GM03348 (cell line): Measurements from ENCODE around the gene MATCAP1.

Source experiments
- DNase-seq: peaks from one replicate; pipeline ENCODE4 v3.0.0; 2012; ENCODE audit warnings: low spot score

Gene MATCAP1

DNA sequence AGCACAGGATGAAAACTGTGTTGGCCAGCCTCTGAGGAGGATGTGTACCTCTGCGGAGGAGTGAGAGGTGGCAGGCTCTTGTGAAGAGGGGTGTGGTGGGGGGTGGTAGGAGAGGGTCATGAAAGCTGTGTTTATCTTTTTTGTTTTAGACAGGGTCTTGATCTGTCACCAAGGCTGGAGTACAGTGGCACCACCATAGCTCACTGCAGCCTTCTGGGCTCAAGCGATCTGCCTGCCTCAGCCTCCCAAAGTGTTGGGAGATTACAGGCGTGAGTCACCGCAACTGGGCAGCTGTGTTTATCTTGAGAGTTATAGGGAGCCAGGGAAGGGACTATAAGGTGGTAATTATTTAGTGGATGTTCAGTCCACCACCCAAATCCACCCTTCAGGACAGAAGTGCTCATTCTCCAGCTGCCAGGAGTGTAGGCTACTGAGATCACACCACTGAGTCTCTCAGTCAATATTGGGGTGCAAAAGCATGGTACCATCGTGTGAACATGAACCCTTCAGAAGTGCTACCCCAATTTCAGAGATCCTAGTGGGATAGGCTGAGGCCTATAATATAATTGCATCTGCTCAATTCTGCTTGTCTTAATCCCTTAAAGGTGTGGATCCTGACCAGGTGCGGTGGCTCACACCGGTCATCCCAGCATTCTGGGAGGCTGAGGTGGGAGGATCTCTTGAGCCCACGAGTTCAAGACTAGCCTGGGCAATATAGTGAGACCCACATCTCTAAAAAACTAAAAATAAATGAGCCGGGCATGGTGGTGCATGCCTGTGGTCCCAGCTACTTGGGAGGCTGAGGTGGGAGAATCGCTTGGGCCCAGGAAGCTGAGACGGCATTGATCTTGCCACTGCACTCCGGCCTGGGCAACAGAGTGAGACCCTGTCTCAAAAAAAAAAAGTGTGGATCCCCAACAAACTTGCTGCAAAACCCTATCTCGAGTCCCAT lies 7.0 kb upstream of the MATCAP1 start:
- no peak for DNase-seq

DNA sequence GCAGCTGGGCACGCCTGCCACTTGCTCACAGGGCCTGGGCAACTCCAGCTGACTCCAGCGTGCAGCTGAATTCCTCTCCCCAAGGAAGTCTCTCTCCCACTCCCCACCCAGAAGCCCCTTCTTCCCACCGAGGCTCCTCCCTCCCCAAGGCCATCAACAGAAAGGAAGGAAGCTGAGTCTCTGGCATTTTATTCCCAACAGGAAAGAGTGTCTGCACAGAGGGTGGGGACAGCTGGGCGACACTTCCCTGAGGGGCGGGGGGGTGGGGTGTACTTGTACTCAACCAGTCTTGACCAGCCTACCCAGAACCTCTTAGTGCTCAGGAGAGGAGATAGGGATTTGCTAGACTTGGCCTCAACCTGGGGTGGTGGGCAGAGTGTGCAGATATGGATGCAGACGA lies 6.3 kb upstream of the MATCAP1 start, which contains the start of gene EXOC3L1:
TSS of gene EXOC3L1 (minus strand) at position 96 of the 400 bp plus-strand sequence. CDS start 460 bp downstream, outside the sequence.
- DNase-seq = no peak

DNA sequence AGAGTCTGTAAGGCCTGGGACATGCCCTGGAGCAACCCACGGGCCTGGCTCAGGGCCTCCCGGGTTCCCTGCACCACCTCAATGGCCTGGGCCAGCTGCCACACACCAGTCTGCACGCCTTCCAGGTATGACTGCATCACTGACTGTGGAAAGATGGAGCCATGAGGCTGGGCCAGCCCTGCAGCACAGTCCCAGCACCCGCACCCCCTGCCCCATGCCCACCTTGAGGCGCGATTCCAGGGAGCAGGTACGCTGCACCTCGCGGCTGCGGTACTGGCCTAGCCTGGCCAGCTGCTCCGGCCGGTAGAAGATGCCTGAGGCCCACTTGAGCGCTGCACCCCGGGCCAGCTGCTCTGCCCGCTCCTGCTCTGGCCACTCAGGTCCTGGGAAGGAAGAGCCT lies 5.0 kb upstream of the MATCAP1 start:
- DNase-seq = no peak

DNA sequence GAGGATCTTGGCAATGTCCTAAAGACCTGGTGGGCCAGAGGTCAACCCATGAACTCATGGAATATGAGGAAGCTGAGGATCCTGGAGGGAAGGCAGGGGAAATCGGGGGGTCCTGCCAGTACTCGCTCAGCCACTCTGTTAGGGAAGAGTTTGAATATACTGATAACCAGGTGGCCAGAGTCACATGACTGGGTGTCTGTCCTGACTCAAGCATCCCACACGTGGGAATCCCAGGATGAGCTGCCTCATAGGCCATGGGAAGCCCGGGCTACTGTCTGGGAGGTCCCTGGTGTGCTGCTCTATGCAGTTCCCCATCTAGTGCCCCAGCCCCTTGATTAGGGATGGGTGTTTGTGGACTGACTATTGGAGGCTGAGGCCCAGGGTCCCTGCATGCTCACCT lies 4.6 kb upstream of the MATCAP1 start:
- no peak for DNase-seq

DNA sequence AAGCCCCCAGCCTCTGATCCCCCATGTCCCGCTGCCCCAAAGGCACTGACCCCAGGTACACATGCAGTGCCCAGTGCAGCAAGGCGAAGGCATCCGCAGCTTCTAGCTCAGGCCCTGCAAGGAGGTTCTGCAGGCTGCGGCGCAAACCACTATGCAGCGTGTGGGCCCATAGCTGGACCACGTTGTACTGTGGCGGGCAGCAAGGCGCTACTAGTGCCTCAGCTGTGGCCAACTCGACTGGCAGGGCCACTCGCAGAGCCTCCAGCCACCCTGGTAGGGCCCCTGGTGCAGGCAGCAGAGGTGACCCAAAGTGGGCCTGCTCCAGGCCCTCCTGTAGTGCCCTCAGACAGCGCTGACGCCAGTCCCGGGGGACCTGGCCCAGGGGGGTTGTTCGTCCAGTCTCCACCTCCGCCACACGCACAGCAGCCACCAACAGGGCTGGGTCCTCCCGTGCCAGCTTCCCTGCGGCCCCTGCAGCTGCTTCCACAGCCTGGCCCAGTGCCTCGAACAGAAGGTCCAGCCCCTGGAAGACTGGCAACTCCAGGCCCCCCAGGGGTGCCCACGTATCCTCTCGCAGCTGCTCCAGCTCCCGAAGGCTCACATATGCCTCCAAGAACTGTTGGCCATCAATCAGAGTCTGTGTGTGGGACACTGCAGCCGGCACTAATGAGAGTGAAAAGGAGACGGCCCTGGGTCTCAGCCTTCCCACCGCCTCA lies 3.6 kb upstream of the MATCAP1 start:
- no peak for DNase-seq

DNA sequence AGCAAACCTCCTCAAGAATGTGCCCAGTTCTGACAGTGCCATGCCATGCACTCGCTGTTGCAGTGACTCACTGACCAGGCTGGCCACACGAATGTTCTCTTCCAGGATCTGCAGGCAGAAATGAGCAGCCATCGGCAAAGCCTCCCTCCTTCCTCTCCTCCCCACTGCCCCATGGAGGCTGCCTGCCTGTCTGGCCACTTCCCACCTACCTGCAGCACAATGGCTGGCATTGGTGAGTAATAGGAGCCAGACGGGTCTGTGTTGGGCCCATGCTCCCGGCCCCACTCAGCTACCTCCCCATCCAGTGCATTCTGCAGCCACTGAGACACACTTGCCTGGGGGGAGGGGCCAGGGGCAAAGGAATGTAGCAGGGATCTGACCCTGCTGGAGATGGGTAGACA lies 2.8 kb upstream of the MATCAP1 start:
- DNase-seq = no peak

DNA sequence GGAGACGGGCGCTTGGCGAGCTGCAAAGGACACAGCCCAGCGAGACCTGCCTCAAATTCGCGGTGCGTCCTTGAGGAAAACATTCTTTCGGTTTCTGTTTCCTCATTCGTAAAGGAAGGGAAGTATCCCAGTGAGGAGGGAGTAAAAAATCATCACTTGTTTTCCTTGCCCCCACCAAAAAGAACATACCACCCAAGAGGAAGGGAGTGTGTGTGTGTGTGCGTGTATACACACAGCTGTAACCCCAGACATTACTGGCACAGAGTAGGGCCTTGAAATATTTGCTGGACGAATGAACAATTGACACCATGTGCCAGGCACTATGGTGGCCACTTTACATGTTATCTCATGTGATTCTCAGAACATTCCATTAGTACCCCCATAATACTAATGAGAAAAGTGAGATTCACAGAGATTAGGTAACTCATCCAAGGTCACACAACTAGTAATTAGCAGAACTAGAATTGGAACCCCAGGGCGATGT lies 1.9 kb upstream of the MATCAP1 start:
- no peak for DNase-seq

DNA sequence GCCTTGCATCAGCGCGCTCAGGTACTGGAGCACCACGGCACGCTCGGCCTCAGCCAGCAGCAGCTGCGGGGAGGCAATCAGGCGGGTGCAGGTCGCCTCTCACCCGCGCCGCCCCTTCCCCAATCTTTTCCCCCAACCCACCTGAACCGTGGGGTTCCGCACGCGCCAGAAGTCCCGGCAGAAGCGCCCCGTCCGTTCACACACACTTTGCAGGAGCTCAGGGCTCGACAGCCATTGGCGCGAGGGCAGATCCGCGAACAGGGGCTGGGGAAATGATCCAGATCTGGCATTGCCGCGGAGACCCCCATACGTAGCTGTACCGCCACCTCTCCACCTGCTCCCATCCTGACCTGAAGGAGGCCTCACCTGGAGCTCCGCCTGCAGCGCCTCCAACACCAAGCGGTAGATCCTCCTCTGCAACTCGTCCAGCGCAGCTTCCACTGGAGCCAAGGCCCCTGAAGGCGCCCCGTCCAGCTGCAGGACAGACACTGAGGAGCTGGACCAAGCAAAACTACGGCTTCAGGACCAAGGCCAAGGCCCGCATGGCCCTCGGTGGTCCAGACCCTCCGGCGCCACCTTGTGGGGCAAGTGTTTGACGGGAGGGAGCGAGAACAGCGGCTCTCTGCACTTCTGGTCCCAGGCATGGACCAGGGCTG lies 1.4 kb upstream of the MATCAP1 start:
- peak; percentile 91 for DNase-seq

DNA sequence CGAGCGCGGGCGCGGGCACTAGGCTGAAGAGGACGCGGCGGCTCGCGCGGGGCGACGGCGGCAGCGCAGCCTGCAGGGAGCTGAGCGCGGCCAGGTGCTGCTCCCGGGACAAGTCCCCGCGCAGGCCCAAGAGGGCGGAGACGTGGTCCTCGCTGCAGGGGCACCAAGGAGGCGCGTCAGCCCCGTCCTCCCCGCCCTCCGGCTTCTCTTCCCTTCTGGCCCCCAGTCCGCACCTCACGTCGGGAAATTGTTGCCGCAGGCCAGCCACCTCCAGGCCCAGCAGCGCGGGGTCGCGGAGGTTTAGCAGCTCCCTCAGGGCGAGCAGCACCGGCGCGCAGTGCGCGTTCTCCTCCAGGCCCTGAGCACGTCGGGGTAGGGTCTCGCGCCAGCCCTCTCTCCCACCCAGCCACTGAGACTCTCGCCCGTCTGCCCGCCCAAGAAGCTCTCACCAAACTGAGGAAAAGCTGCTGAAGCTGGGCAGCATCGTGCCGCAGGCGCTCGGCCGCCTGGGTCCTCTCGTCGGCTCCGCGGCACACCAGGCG lies 761 bp upstream of the MATCAP1 start:
- no peak for DNase-seq

DNA sequence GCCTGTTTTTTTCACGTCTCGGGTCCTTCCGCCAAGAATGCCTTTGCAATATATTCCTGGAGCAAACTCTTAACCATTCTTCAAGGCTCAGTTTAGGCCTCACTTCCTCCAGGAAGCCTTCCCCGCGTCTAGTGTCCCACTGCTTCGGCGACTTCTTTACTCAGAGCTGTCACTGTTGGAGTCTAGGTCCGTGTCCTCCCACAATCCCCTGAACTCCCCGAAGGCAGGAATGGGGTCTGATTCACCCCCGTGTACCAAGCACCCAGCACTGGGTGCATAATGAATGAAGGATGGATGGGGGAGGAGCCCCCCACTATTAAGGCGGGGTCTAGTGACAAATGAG lies 508 bp downstream of the MATCAP1 start:
- no peak for DNase-seq

DNA sequence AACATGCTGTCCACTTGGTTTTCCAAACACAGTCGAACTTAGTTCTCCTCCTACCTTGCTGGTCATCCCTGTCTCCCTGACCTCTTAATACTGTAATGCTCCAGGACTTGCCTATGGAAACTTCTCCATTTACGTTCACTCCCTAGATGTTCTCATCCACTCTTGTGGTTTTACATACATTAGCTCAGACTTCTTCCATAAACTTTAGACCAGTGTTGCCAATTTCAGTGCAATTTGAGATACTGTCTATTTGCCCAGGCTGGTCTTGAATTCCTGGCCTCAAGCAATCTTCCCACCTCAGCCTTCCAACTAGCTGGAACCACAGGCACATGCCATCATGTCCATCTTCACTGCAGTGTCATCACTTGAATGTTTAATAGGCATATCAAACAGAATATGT lies 1.5 kb downstream of the MATCAP1 start:
- DNase-seq = no peak

DNA sequence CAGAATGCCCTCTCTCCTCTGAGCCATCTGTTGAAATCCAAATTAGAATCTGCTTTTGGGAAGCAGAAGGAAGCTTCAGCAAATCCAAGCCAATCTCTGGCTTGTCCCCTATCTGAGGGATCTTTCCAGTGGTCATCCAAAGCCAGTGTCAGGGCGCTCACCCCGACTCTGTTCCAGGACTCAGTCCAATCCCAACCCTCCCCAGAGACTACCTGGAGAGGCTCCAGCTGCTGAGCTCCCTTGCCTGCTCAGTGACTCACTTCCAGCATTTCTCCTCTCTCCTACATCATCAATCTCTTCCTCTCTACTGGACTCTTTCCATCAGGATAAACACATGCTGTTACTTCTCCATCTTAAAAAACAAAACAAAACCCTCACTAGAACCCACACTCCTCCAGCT lies 2.4 kb downstream of the MATCAP1 start:
- DNase-seq = peak; percentile 83

DNA sequence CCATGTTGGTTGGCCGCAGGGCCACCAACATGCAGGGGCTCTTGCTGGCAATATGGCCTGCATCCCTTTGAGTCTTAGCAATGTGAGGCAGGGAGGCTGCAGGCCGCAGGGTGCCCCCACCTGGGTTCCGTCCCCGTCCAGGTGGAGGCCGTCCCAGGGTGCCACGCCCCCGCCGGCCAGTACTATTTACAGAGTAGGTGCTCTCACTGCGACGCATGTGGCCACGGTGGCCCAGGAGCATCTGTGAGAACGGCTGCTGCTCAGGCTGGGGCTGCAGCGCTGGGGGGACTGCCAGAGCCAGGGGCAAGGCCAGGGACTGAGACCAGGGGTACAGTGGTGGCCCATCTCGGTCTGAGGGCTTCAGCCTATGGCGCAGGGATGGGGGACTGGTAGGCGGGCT lies 3.6 kb downstream of the MATCAP1 start:
- DNase-seq = no peak

DNA sequence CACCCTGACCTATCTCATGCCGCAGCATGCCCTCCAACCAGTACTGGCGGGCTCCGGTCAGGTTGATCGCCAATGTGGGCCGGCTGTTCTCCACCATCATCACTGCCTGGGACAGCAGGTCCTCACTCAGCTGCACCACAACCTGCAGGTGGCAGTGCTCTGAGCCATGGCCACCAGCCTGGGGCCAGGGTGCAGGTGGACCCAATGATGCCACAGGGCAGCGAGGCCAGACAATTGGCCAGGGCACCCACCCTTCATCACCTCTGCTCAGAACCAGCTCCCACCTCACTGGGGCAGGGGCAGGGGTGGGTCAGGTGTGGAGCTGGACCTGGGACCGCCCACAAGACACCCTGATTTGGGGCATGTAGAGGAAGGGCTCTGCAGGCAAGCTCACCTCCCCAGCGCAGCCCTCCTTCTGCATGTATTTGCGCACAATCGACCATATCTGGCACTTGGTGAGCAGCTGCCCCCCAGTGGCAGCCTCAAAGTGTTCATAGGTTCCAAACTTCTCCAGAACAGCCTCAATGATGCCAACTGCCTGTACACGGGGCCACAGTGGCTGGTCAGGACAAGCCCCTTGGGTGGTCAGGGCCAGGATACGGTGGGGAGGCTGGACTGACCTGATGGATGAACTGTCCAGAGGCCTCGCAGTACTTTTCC lies 4.2 kb downstream of the MATCAP1 start:
- no peak for DNase-seq

DNA sequence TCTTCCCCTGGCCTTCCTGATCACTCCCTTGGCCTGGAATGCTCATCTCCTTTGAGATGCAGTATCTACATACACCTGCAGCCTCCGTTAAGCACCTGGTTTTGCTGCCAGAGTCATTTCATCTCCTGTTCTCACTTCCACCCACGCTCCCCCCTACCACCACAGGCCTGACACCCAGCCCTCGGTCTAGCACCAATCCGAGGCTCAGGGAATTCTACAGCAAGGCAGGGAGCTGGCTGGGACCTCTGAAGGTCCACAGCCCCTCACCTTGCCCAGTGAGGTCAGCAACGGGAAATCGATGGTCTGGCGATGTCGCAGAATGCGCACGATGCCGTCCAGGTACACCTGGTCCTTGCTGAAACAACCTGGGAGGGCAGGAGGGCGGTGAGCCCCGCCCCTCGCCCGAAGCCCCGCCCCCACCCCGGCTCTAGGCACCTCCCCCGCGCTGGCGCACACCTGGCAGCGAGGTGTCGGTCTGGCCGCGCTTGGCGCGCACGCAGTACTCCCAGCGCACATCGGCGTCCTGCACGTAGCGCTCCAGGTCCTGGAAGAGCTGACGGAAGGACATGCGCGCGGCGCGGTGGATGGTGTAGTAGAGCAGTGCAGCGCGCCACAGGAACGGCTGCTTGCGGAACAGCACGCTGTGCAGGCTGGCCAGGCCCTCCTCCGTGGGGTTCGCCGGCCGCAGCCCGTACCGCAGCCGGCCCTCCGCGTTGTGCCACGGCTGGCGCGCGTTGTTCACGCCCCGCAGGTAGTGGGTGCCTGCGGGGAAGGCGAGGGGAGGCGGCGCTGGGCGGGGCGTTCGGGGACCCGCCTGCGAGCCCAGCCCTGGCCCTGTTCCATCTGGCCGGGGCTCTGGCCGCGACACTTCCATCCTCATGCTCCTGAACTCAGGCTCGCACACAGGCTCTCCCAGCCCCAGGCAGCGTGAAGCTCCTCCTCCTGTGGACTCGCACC lies 5.7 kb downstream of the MATCAP1 start:
- peak; percentile 61 for DNase-seq

DNA sequence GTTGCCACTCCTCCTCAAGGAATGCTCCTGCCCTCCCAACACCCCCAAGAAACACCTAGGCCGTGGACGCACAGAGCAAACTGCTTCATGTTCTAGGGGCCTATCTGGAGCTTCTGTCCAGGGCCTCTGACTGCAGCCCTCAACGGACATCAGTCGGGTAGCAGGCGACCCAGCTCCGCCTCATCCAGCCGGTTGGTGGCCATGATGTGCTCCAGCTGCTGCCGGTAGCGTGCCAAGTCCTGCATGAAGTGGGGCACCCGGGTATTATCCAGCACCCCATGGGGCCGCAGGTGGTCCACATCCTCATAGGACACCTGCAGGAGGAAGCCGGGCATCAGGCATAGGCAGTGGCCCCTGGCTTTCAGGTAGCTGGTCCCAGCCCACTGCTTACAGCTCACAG lies 7.1 kb downstream of the MATCAP1 start:
- no peak for DNase-seq

DNA sequence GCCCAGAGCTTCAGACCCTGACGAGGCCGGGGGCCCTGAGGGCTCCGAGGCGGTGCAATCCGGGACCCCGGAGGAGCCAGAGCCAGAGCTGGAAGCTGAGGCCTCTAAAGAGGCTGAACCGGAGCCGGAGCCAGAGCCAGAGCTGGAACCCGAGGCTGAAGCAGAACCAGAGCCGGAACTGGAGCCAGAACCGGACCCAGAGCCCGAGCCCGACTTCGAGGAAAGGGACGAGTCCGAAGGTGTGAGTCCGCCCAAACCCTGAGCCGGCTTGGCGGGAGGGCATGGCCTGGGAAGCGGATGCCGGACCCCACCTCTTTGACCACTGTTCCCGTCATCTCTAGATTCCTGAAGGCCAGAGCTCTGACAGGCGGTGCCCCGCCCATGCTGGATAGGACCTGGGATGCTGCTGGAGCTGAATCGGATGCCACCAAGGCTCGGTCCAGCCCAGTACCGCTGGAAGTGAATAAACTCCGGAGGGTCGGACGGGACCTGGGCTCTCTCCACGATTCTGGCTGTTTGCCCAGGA lies 9.0 kb downstream of the MATCAP1 start:
- DNase-seq = no peak

DNA sequence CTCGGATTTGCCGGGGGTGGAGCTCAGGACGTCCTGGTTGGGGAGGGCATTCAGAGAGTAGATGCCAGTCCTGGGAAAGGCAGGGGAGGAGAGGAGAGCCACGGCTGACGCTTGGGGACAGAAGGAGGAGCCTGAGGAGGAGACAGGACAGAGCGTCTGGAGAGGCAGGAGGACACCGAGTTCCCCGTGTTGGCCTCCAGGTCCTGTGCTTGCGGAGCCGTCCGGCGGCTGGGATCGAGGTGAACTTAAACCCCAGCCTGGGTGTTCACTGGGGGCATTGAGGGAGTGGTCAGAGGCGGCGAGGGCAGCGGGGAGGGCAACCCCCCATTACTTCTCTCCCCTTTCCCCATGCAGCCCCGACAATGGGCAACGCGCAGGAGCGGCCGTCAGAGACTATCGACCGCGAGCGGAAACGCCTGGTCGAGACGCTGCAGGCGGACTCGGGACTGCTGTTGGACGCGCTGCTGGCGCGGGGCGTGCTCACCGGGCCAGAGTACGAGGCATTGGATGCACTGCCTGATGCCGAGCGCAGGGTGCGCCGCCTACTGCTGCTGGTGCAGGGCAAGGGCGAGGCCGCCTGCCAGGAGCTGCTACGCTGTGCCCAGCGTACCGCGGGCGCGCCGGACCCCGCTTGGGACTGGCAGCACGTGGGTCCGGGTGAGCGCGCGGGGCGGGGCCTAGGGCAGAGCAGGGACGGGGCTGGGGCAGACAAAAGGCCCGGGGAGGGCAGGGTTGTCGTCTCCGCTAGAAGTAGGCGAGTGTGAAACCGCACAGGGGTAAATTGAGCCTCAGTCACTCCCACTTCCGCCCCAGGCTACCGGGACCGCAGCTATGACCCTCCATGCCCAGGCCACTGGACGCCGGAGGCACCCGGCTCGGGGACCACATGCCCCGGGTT lies 9.7 kb downstream of the MATCAP1 start:
- peak; percentile 87 for DNase-seq

DNA sequence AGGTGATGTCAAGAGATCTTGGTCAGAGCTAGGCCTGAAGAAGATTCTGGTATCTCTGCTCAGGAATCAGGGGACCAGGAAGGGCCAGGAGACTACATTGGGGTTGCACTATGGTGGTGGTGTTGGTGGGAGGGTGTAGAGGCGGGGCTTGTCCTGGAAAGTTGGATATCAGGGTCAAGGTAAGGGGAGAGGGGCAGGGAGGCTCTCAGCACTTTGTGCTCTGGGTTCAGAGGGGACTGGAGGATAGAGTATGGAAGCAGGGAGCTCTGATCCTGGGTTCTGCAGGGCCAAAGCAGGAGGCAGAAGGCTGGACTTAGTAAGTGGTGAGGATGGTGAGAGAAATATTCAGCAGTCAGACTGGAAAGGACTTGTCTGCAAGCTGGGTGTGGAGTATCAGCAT lies 10.4 kb downstream of the MATCAP1 start:
- DNase-seq = no peak
